ENCODE measurements around the gene ANKS1B. TPM values are rescaled to one million over a fixed set of nuclear protein-coding genes. Genes with fewer than 3 reads are reported as not detected.

ANKS1B gene
- total RNA-seq, 2 donors from 2014 or later = 45.5 to 65.9 TPM

DNA sequence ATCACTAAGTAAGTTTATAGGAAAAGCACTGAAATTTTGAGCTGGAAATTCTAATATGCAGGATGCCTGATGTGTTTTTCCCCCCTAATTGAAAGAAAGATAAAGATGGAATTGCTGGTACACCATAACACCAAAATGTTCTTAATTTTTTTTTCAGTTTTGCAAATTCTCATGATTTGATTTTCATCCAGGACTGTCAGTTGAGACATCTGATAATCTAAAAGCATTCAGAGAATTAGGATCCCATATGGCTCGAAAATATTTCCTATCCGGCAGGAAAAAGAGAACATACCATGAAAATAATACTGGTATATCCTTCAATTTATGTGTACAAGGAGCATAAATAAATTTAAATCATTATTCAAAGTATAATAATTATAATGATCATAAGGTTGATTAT is 887.6 kb downstream of the ANKS1B start:
- no peak overlapping the region for H3K27ac ChIP-seq
- DNase-seq (ENCODE audit: low spot score) (no peak), ATAC-seq (ENCODE audit: insufficient number of reproducible peaks, low FRiP score, low read depth) (no peak)
- H3K4me3 ChIP-seq = no peak overlapping the region
- no peaks in the 10 kb centered on the region for H3K27me3 ChIP-seq (replicated peaks; ENCODE audit: insufficient read depth)
- H3K9me3 ChIP-seq = no peaks in the 10 kb centered on the region
- TF ChIP-seq, protein P1, sequence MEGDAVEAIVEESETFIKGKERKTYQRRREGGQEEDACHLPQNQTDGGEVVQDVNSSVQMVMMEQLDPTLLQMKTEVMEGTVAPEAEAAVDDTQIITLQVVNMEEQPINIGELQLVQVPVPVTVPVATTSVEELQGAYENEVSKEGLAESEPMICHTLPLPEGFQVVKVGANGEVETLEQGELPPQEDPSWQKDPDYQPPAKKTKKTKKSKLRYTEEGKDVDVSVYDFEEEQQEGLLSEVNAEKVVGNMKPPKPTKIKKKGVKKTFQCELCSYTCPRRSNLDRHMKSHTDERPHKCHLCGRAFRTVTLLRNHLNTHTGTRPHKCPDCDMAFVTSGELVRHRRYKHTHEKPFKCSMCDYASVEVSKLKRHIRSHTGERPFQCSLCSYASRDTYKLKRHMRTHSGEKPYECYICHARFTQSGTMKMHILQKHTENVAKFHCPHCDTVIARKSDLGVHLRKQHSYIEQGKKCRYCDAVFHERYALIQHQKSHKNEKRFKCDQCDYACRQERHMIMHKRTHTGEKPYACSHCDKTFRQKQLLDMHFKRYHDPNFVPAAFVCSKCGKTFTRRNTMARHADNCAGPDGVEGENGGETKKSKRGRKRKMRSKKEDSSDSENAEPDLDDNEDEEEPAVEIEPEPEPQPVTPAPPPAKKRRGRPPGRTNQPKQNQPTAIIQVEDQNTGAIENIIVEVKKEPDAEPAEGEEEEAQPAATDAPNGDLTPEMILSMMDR (IDR thresholded peaks at IDR 0.05) = no peak
- peaks cover 0 to 3% of the 10 kb centered on the region in 2 donors for H3K4me1 ChIP-seq (ENCODE audit: control insufficient read depth in 1 of 2, low read depth in 2 of 2)
- no peaks in the 10 kb centered on the region for H3K36me3 ChIP-seq

DNA sequence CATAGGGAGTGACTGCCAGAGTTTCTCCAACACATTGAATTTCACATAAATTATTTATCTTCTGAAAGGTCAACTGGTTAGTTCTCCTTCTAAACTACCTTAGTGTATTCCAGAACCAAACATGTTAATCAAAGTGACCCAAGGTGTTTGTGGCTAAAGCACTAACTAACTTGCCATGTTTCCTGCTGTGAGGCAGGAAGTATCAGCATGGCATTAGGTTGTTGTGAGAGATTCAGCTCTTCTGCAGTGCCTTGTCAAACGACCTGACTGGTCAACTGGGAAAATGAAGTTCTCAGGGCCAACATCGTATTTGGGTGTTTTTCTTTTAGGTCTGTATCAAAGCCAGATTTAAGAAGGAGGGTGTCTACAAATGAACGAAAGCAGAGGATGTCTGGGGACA is 891.6 kb downstream of the ANKS1B start:
- Histone ChIP-seq H3K4me1 (ENCODE audit: control insufficient read depth in 1 of 2, low read depth in 2 of 2) (peaks cover 0 to under 1% of the 10 kb centered on the region in 2 donors), H3K27ac (no peak overlapping the region), H3K27me3 (replicated peaks; ENCODE audit: insufficient read depth) (no peaks in the 10 kb centered on the region), H3K4me3 (no peak overlapping the region), H3K36me3 (no peaks in the 10 kb centered on the region), H3K9me3 (no peaks in the 10 kb centered on the region)
- DNase-seq (ENCODE audit: low spot score) = no peak
- no peak for ATAC-seq (ENCODE audit: insufficient number of reproducible peaks, low FRiP score, low read depth)
- TF ChIP-seq, protein P1 (IDR thresholded peaks at IDR 0.05) = no peak

DNA sequence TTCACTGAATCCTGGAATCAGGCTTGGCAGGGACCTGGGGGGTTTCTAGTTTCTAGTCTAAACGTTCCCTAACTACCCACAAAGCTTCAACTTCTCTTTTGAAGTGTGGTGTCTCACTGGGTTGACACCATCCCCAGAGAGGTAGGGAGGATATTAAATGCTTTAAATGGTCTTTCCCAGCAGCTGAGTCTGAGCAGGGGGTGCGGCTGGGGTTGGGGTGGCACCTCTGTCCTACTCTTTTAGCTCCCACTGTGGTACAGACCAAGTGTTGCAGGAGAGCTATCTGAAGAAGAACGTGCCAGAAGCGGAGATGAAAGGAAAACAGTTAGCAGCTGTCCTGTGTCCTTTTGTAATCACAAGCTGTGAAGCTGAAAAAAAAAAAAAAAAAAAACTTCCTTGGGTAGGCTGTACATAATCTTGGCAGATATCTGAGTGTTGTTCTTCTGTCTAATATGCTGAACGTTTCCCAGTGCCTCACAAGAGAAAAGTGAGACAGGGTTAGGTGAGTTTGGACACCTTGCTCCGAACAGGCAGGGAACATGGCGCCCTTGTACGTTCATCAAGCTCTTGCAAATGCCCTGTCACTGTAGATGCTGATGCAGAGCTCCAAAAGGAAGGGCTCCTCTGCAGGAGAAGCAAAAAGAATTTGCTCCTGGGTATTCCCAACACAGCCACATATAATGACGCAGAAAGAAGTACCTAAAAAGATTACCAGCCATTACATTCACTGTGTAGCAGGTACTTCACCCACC is 892.5 kb downstream of the ANKS1B start:
- peaks cover 3 to 8% of the 10 kb centered on the region in 2 donors for H3K4me1 ChIP-seq (ENCODE audit: control insufficient read depth in 1 of 2, low read depth in 2 of 2)
- TF ChIP-seq, protein P1 (IDR thresholded peaks at IDR 0.05) = no peak

DNA sequence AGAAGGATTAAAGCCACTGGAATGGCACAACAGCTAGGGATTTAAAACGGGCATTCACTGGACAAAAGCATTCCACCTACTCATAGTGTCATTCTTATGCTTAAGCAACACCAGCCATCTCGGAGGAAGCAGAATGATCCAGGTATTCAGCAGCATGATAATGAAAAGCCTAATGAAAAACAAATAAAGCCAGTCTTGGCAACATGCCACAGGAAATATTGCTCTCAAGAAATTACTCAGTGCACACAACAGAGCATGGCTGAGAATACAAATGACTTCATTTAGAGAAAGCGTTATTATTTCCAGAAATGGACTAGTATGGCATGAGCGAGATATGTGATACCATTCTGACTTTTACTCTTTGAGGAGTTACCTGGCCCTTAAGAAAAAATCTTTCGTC is 897.5 kb downstream of the ANKS1B start:
- no peak for DNase-seq (ENCODE audit: low spot score)
- ATAC-seq (ENCODE audit: insufficient number of reproducible peaks, low FRiP score, low read depth) = no peak
- Histone ChIP-seq H3K27ac (no peak overlapping the region), H3K4me1 (ENCODE audit: control insufficient read depth in 1 of 2, low read depth in 2 of 2) (peaks cover 3 to 8% of the 10 kb centered on the region in 2 donors), H3K9me3 (no peaks in the 10 kb centered on the region), H3K36me3 (no peaks in the 10 kb centered on the region), H3K27me3 (replicated peaks; ENCODE audit: insufficient read depth) (no peaks in the 10 kb centered on the region), H3K4me3 (no peak overlapping the region)
- TF ChIP-seq, protein P1 (IDR thresholded peaks at IDR 0.05) = no peak

More for the DNA sequence above, 892.5 kb downstream of the ANKS1B start:
- no peak overlapping the region for H3K4me3 ChIP-seq
- H3K27ac ChIP-seq = no peak overlapping the region
- DNase-seq (ENCODE audit: low spot score) = no peak
- H3K36me3 ChIP-seq = no peaks in the 10 kb centered on the region
- ATAC-seq (ENCODE audit: insufficient number of reproducible peaks, low FRiP score, low read depth) = no peak
- no peaks in the 10 kb centered on the region for H3K27me3 ChIP-seq (replicated peaks; ENCODE audit: insufficient read depth)
- no peaks in the 10 kb centered on the region for H3K9me3 ChIP-seq

DNA sequence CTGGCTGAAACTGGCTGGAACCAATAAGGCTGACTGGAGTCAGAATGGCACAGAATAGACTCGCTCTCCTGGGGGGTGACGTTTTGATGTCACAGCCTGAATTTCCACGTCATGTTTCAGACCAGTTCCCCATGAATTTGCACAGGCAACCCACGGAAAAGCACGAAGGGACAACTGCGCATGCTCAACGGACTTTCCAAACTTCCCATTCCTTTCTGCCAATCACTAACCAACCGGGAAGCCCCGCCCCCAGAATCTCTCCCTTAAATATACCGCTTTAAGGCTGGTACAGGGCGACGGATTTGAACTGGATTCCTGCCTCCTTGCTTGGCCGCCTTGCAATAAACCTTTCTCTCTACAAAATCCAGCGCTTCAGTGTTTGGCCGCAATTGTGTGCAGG is 904.9 kb downstream of the ANKS1B start:
- Histone ChIP-seq H3K36me3 (no peaks in the 10 kb centered on the region), H3K4me3 (no peak overlapping the region), H3K9me3 (no peaks in the 10 kb centered on the region), H3K4me1 (ENCODE audit: control insufficient read depth in 1 of 2, low read depth in 2 of 2) (no peaks in the 10 kb centered on the region), H3K27me3 (replicated peaks; ENCODE audit: insufficient read depth) (no peaks in the 10 kb centered on the region), H3K27ac (no peak overlapping the region)
- TF ChIP-seq, protein P1 (IDR thresholded peaks at IDR 0.05) = no peak
- ATAC-seq (ENCODE audit: insufficient number of reproducible peaks, low FRiP score, low read depth) = no peak
- DNase-seq (ENCODE audit: low spot score) = no peak
